MM.1S (cell line): Measurements from ENCODE around the gene GON4L.

Experiments
- CTCF ChIP-seq: fragments of 300-600 bp; sonication (generic); IDR thresholded peaks from 2 replicates; pipeline ENCODE4 v1.5.1; 2016; ENCODE audit warnings: antibody characterized with exemption, low read length, mixed read lengths
- EZH2 ChIP-seq: fragments of 300-600 bp; sonication (generic); optimal IDR thresholded peaks from 2 replicates; pipeline ENCODE3; 2017; ENCODE audit warnings: low read depth, mild to moderate bottlenecking, antibody characterized with exemption, low read length, mixed read lengths

GRCh38 chr1:155873860-155874259 is 16.8 kb upstream of the GON4L start:
- no peak for TF ChIP-seq CTCF
- TF ChIP-seq EZH2, result no peak
